ENCODE results near the gene ZNF644. TPM values are rescaled to one million over a fixed set of nuclear protein-coding genes. Genes with fewer than 3 reads are reported as not detected.

The ZNF644 gene
- total and polyA plus RNA-seq, 2 experiments from 2014 or later, result 37.9 to 43.6 TPM

- Histone ChIP-seq H3K36me3 (no peaks in the 10 kb centered on the region), H3K27ac (no peak overlapping the region), H3K4me3 (no peak overlapping the region), H3K27me3 (no peaks in the 10 kb centered on the region), H3K4me1 (ENCODE audit: low read depth) (no peaks in the 10 kb centered on the region), H3K9me3 (ENCODE audit: low read depth) (no peaks in the 10 kb centered on the region)
- no peak for DNase-seq (ENCODE audit: low read depth in 1 of 2, low spot score in 1 of 2)
- no peak for TF ChIP-seq CTCF (IDR thresholded peaks at IDR 0.05; ENCODE audit: low read depth, low read length)
Observed at GRCh38 chr1:90952906-90953305, 68.9 kb downstream of the ZNF644 start.

GRCh38 chr1:90951009-90951408 is 70.8 kb downstream of the ZNF644 start:
- H3K9me3 ChIP-seq (ENCODE audit: low read depth), result no peaks in the 10 kb centered on the region
- DNase-seq (ENCODE audit: low read depth in 1 of 2, low spot score in 1 of 2), result no peak
- TF ChIP-seq CTCF (IDR thresholded peaks at IDR 0.05; ENCODE audit: low read depth, low read length), result no peak
- H3K27me3 ChIP-seq, result no peaks in the 10 kb centered on the region
- H3K36me3 ChIP-seq, result no peaks in the 10 kb centered on the region
- H3K4me1 ChIP-seq (ENCODE audit: low read depth), result no peaks in the 10 kb centered on the region
- no peak overlapping the region for H3K27ac ChIP-seq
- no peak overlapping the region for H3K4me3 ChIP-seq

- no peaks in the 10 kb centered on the region for H3K36me3 ChIP-seq
- H3K9me3 ChIP-seq (ENCODE audit: low read depth), result no peaks in the 10 kb centered on the region
- no peak for DNase-seq (ENCODE audit: low read depth in 1 of 2, low spot score in 1 of 2)
- no peak overlapping the region for H3K27ac ChIP-seq
- TF ChIP-seq CTCF (IDR thresholded peaks at IDR 0.05; ENCODE audit: low read depth, low read length), result no peak
- H3K4me3 ChIP-seq, result no peak overlapping the region
- H3K4me1 ChIP-seq (ENCODE audit: low read depth), result no peaks in the 10 kb centered on the region
- H3K27me3 ChIP-seq, result no peaks in the 10 kb centered on the region
Observed at GRCh38 chr1:90948301-90948700, 73.5 kb downstream of the ZNF644 start.

- TF ChIP-seq CTCF (IDR thresholded peaks at IDR 0.05; ENCODE audit: low read depth, low read length), result no peak
- DNase-seq (ENCODE audit: low read depth in 1 of 2, low spot score in 1 of 2), result no peak
- Histone ChIP-seq H3K4me3 (no peak overlapping the region), H3K4me1 (ENCODE audit: low read depth) (no peaks in the 10 kb centered on the region), H3K27me3 (no peaks in the 10 kb centered on the region), H3K36me3 (no peaks in the 10 kb centered on the region), H3K9me3 (ENCODE audit: low read depth) (no peaks in the 10 kb centered on the region), H3K27ac (no peak overlapping the region)
Observed at GRCh38 chr1:90946630-90947029, 75.2 kb downstream of the ZNF644 start.

GRCh38 chr1:90945287-90945686 is 76.5 kb downstream of the ZNF644 start:
- H3K4me1 ChIP-seq (ENCODE audit: low read depth), result peaks cover 8% of the 10 kb centered on the region
- H3K9me3 ChIP-seq (ENCODE audit: low read depth), result no peaks in the 10 kb centered on the region
- H3K27ac ChIP-seq, result no peak overlapping the region
- DNase-seq (ENCODE audit: low read depth in 1 of 2, low spot score in 1 of 2), result no peak
- H3K36me3 ChIP-seq, result no peaks in the 10 kb centered on the region
- no peak overlapping the region for H3K4me3 ChIP-seq
- no peak for TF ChIP-seq CTCF (IDR thresholded peaks at IDR 0.05; ENCODE audit: low read depth, low read length)
- no peaks in the 10 kb centered on the region for H3K27me3 ChIP-seq

- Histone ChIP-seq H3K4me1 (ENCODE audit: low read depth) (peaks cover 8% of the 10 kb centered on the region), H3K4me3 (no peak overlapping the region), H3K27me3 (no peaks in the 10 kb centered on the region), H3K9me3 (ENCODE audit: low read depth) (no peaks in the 10 kb centered on the region), H3K27ac (no peak overlapping the region), H3K36me3 (no peaks in the 10 kb centered on the region)
- no peak for DNase-seq (ENCODE audit: low read depth in 1 of 2, low spot score in 1 of 2)
- TF ChIP-seq CTCF (IDR thresholded peaks at IDR 0.05; ENCODE audit: low read depth, low read length), result no peak
Observed at GRCh38 chr1:90943966-90944365, 77.9 kb downstream of the ZNF644 start.

All from cardiac muscle cell (in vitro differentiated cells and primary cell).